Skeletal muscle cell (primary cell): ENCODE data around the gene MAP4K4.
"Not testable (repeated sequence)": the region's sequence is repeated elsewhere in the genome, so short reads cannot be mapped to it uniquely, and the experiment has no call there.

Experiments used
- DNase-seq: peaks from one replicate; pipeline ENCODE4 v3.0.0-alpha.2; 2010; ENCODE audit warnings: low read depth
- H3K4me3 ChIP-seq: 2 replicates; pipeline ENCODE4 v1.5.1; 2011; ENCODE audit warnings: low read depth, mild to moderate bottlenecking, control low read depth, low read length, moderate library complexity

MAP4K4 gene

DNA sequence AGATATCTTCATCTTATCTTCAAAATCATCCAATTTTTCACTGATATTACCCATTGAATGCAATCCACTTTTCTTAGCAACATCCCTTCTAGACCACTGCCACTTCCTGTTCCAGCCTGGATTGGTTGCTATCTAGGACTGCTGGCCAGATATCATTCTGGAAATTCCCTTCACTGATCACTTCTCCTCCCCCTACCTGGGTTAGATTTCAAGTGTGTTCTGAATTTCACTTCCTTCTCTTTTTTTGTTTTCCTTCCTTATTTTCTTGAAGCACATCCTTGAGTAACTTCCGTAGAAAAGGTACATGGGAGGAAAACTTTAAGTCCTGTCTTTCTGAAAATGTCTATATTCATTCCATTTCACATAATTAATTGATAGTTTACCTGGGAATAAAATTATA is 212.3 kb downstream of the MAP4K4 start:
- no peak for DNase-seq
- no peak overlapping the region for H3K4me3 ChIP-seq

DNA sequence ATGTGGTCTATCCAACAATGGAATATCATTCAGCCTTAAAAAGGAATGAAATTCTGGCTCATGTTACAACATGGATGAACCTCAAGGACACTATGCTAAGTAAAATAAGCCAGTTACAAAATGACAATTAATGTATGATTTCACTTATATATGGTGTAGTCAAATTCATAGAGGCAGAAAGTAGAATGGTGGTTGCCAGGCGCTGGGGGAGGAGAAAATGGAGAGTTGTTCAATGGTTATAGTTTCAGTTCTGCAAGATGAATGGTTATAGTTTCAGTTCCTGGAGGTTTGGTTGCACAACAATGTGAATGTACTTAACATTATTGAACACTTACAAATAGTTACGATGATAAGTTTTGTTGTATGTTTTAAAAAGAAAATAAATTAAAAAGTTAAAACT is 215.0 kb downstream of the MAP4K4 start:
- H3K4me3 ChIP-seq, result no peak overlapping the region
- DNase-seq, result no peak

DNA sequence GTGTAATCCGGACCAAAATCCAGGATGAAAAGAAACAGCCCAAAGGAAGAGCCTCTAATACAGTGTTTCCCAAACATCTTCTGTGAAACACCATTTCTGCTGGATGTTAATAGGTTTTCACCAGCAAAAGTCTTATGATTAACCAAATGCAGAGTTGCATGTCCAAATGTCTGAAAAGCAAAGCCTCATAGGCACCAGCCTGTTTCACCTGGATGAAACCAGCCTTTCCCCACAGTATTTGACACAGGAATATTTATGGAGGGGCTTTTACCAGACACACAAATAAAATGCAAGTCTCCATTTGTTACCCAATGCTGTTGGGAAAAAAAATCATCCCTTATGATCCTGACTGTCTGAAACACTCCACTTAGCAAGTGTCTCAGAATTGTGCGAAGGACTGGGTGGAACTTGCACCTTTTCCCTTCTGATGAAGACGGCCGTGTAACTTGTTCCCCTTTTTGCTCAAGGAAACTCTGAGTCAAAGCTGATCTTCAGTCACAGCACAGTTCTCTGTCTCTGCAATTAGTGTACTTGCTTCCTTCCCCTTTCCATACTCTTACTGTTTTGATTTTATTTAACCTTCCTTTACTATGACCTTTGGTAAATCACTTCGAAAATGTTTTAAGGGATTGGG is 223.9 kb downstream of the MAP4K4 start:
- DNase-seq, result no peak
- H3K4me3 ChIP-seq, result no peak overlapping the region

DNA sequence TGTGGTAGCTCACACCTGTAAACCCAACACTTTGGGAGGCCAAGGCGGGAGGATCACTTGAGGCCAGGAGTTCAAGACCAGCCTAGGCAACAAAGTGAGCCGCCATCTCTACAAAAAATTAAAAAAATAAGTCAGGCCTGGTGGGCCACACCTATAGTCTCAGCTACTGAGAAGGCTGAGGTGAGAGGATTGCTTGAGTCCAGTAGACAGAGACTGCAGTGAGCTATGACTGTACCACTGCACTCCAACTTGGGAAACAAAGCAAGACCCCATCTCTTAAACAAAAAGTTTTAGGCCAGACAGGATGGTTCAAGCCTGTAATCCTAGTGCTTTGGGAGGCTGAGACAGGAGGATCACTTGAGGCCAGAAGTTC is 224.4 kb downstream of the MAP4K4 start:
- H3K4me3 ChIP-seq, result no peak overlapping the region
- DNase-seq, result no peak

DNA sequence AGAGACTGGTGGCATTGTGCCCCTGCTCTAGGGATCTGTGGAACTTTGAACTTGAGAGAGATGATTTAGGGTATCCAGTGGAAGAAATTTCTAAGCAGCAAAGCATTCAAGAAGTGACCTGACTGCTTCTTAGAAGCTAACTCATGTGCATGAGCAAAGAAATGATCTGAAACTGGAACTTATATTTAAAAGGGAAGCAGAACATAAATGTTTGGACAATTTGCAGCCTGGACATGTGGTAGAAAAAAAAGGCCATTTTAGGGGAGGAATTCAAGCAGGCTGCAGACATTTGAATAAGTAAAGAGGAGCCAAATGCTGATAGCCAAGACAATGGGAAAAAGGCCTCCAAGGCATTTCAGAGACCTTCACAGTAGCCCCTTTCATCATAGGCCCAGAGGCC is 226.8 kb downstream of the MAP4K4 start:
- DNase-seq, H3K4me3 ChIP-seq: not testable (repeated sequence)

DNA sequence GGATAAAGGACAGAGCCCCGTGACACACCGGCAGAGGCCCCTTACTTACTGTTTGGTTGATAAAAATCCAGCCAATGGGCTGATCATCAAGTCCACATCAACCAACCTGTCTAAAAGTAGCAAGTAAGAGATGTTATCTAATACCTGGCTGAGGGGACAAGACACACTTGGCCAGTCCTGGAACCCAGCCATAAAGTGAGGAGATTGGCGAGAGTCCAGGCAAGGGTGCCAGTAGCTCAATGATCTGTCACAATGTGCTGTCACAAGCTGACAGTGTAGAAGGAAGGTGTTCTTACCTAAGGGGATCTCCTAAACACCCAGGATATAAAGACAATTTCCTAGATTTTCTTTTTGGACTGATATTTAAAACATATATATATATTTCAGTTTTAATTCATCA is 232.5 kb downstream of the MAP4K4 start:
- no peak overlapping the region for H3K4me3 ChIP-seq
- DNase-seq, result no peak

DNA sequence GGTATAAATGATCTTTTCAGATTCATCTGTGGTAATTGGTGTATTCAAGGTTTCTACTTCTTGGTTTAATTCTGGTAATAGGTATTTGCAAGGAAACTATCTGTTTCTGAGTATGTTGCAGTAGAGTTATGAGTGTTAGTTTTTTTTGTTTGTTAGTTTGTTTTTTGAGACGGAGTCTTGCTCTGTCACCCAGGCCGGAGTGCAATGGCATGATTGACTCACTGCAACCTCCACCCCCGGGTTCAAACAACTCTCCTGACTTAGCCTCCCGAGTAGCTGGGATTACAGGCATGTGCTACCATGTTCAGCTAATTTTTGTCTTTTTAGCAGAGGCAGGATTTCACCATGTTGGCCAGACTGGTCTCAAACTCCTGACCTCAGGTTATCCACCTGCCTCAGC is 233.3 kb downstream of the MAP4K4 start:
- DNase-seq, result no peak
- no peak overlapping the region for H3K4me3 ChIP-seq

DNA sequence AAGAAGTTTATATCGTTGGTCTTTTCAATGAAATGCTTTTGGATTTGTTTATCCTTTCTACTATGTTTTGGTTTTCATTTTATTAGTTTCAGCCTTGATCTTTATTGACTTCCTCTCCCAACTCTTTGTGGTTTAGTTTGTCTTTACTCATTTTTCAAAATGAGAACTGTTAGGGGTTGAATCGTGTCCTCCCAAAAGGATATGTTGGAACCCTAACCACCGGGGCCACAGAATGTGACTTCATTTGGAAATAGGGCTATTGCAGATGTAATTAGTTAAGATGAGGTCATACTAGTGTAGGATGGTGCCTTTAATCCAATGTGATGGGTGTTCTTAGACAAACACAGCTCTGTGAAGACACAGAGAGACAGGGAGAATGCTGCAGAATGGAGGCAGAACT is 233.9 kb downstream of the MAP4K4 start:
- no peak for DNase-seq
- H3K4me3 ChIP-seq, result no peak overlapping the region

DNA sequence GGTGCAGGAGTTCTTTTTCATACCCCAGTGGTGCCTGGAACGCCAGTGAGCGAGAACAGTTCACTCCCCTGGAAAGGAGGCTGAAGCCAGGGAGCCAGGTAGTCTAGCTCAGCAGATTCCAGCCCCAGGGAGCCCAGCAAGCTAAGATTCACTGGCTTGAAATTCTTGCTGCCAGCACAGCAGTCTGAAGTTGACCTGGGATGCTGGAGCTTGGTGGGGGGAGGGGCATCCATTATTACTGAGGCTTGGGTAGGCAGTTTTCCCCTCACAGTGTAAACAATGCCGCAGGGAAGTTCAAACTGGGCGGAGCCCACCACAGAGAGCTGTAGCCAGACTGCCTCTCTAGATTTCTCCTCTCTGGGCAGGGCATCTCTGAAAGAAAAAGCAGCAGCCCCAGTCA is 238.3 kb downstream of the MAP4K4 start:
- DNase-seq, H3K4me3 ChIP-seq: not testable (repeated sequence)

DNA sequence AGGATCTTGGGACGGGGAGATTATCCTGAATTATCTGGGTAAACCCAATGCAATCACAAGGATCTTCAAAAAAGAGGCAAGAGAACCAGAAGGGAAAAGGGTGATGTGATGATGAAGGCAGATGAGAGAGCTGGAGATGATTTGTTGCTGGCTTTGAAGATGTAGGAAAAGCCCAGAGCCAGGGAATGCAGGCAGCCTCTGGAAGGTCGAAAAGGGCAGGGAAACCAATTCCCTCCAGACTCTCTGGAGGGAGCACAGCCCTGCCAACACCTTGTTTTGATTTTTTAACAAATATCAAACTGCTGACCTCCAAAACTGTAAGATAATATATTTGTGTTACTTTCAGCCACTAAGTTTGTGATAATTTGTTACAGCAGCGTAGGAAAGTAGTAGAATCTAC is 245.3 kb downstream of the MAP4K4 start:
- no peak for DNase-seq
- no peak overlapping the region for H3K4me3 ChIP-seq
